ENCODE results near the gene EEF1B2. TPM values are rescaled to one million over a fixed set of nuclear protein-coding genes. Genes with fewer than 3 reads are reported as not detected.

Gene EEF1B2
- total and polyA plus RNA-seq, 2 of the 8 experiments (the other 6 are each of a cell fraction or from before 2014, with no cell fraction given): 504 to 679 TPM

GRCh38 chr2:206201075-206201848 lies 41.6 kb downstream of the EEF1B2 start:
- 63% methylated on average over 5 of the region's 5 CpGs; no CpG with 5 or more reads in 1 of the 2 experiments for WGBS, 2 experiments (ENCODE audit: extremely low coverage in 1 of 2, insufficient coverage in 1 of 2, insufficient read length in 1 of 2, insufficient replicate concordance in 2 of 2, low coverage in 1 of 2, low lambda C conversion rate in 2 of 2, missing lambda C conversion rate in 1 of 2)
- H3K9me3 ChIP-seq (ENCODE audit: insufficient read depth in 2 of 2, low read depth in 1 of 2, low read length in 1 of 2): no peaks in the 10 kb centered on the region
- no peaks in the 10 kb centered on the region for H3K79me2 ChIP-seq (ENCODE audit: control insufficient read depth in 1 of 2, insufficient read depth in 2 of 2, low read length in 2 of 2)
- no peaks in the 10 kb centered on the region for H3K36me3 ChIP-seq (ENCODE audit: control insufficient read depth in 2 of 4, insufficient read depth in 4 of 4, low read length in 3 of 4)
- no peak overlapping the region for H2AFZ ChIP-seq (ENCODE audit: low read length)
- no peak overlapping the region for H4K8ac ChIP-seq (ENCODE audit: extremely low read depth, insufficient read depth, low read length)
- H2BK20ac ChIP-seq (ENCODE audit: low read length): no peak overlapping the region
- H3K9ac ChIP-seq (replicated peaks in 1 of 4; ENCODE audit: extremely low read depth in 1 of 4, low read depth in 3 of 4, low read length in 3 of 4): no peak overlapping the region
- H3K4ac ChIP-seq (replicated peaks; ENCODE audit: insufficient read length, low read depth, low read length): no peak overlapping the region
- no peaks in the 10 kb centered on the region; a peak in 1 of 7 replicates for H3K4me1 ChIP-seq (replicated peaks in 1 of 4; ENCODE audit: control insufficient read depth in 3 of 4, insufficient read depth in 4 of 4, low read length in 3 of 4)
- no peak overlapping the region for H2BK15ac ChIP-seq (ENCODE audit: low read length)
- H3K56ac ChIP-seq (replicated peaks; ENCODE audit: insufficient read length, low read depth, low read length): no peak overlapping the region
- H2AK5ac ChIP-seq (ENCODE audit: low read depth, low read length): no peak overlapping the region
- H3K23ac ChIP-seq (ENCODE audit: insufficient read length): no peak overlapping the region
- H2BK5ac ChIP-seq (ENCODE audit: low read depth, low read length): no peak overlapping the region
- no peak overlapping the region for H3K14ac ChIP-seq (ENCODE audit: insufficient read length)
- no peaks in the 10 kb centered on the region for H3K79me1 ChIP-seq (ENCODE audit: low read depth, low read length)
- no peak overlapping the region for H4K91ac ChIP-seq (replicated peaks; ENCODE audit: insufficient read length, low read length)
- no peak overlapping the region for H2BK120ac ChIP-seq (replicated peaks; ENCODE audit: low read depth, low read length)
- H2BK12ac ChIP-seq (ENCODE audit: low read depth, low read length): no peak overlapping the region
- no peaks in the 10 kb centered on the region for H3K23me2 ChIP-seq (ENCODE audit: low read depth, low read length)
- FAIRE-seq (no peak), DNase-seq (ENCODE audit: low read depth in 1 of 2, low spot score in 2 of 2) (no peak)
- no peak overlapping the region for H3K4me2 ChIP-seq (ENCODE audit: insufficient read depth in 1 of 2, low read depth in 2 of 2, low read length in 2 of 2)
- no peak overlapping the region for H3K27ac ChIP-seq (ENCODE audit: low read depth, low read length)
- no peaks in the 10 kb centered on the region for H4K20me1 ChIP-seq (replicated peaks in 1 of 2; ENCODE audit: control insufficient read depth in 1 of 2, insufficient read depth in 2 of 2, low read length in 2 of 2)
- no peak overlapping the region for H3K4me3 ChIP-seq (ENCODE audit: extremely low read depth in 1 of 4, insufficient read depth in 2 of 4, low read depth in 3 of 4, low read length in 4 of 4)
- no peaks in the 10 kb centered on the region for H3K27me3 ChIP-seq (replicated peaks in 1 of 4; ENCODE audit: control insufficient read depth in 3 of 4, extremely low read depth in 1 of 4, insufficient read depth in 3 of 4, low read length in 3 of 4)
- no peak overlapping the region for H3K18ac ChIP-seq (ENCODE audit: extremely low read depth, low read length)
- H4K5ac ChIP-seq (ENCODE audit: insufficient read length, low read depth, low read length): no peak overlapping the region
- CTCF ChIA-PET (ENCODE audit: partially characterized antibody): interaction anchor here (1.2 kb wide), 1 partner anchor 36 kb away, joined by 3 read pairs; no protein-coding TSS in a partner anchor
- POLR2A ChIA-PET (ENCODE audit: partially characterized antibody): interaction anchor here (0.8 to 1.3 kb wide), 2 partner anchors 8 to 16 kb away, joined by 3 to 4 read pairs; no protein-coding TSS in a partner anchor
- TF ChIP-seq NRF1 (IDR thresholded peaks at IDR 0.05; ENCODE audit: low read depth, low read length) (no peak), KDM5A (IDR thresholded peaks at IDR 0.05; ENCODE audit: low read length) (no peak), SP4 (IDR thresholded peaks at IDR 0.05; ENCODE audit: low read length) (no peak), POLR2AphosphoS5 (IDR thresholded peaks at IDR 0.05; ENCODE audit: low read depth, low read length) (no peak), ATF3 (IDR thresholded peaks at IDR 0.05; ENCODE audit: insufficient read depth, low read depth, low read length) (no peak), BACH1 (IDR thresholded peaks at IDR 0.05; ENCODE audit: low read length) (no peak), ATF2 (IDR thresholded peaks at IDR 0.05; ENCODE audit: low read length) (no peak), FOSL1 (IDR thresholded peaks at IDR 0.05; ENCODE audit: insufficient read depth, low read depth, low read length) (no peak), SP2 (IDR thresholded peaks at IDR 0.05; ENCODE audit: low read length) (no peak), CHD2 (IDR thresholded peaks at IDR 0.05; ENCODE audit: low read length) (no peak), HDAC6 (IDR thresholded peaks at IDR 0.05; ENCODE audit: low read depth, low read length) (no peak)

Measured in H1 (cell line).